Lung (tissue), 12 donors: ENCODE measurements around the gene HLA-DQB1. TPM values are rescaled to one million over a fixed set of nuclear protein-coding genes. Genes with fewer than 3 reads are reported as not detected.
A peak's percentile ranks its signal among the peaks of the same experiment; 100 is the strongest.

ENCODE experiments used
- ATAC-seq: fragments of 200-7000 bp; cut with Tn5 transposase; one replicate; pipeline ENCODE4 v1.9.1; 2020; ENCODE audit warnings: moderate number of reproducible peaks; ENCODE audit not compliant: insufficient read depth, low FRiP score
- DNase-seq, 3 donors: peaks; one replicate each; pipeline ENCODE4 v3.0.0-alpha.2; 2013 to 2017
- H3K27ac ChIP-seq, 2 donors: one replicate each; pipeline ENCODE4 v1.5.1; 2013; ENCODE audit warnings: mild to moderate bottlenecking in 2 of 2, moderate library complexity in 2 of 2, control low read depth in 1 of 2, inconsistent platforms in 1 of 2, low read depth in 1 of 2, low read length in 1 of 2
- H3K27me3 ChIP-seq, 3 donors: one replicate each; pipeline ENCODE4 v1.5.1; 2013; ENCODE audit warnings: low read length in 2 of 3; ENCODE audit not compliant: control insufficient read depth in 3 of 3, insufficient read depth in 3 of 3
- H3K36me3 ChIP-seq, 4 donors: one replicate each; pipeline ENCODE4 v1.5.1; 2013; ENCODE audit warnings: low read length in 4 of 4, mild to moderate bottlenecking in 1 of 4, moderate library complexity in 1 of 4; ENCODE audit not compliant: control insufficient read depth in 4 of 4, insufficient read depth in 4 of 4
- H3K4me1 ChIP-seq, 5 donors: one replicate each; pipeline ENCODE4 v1.5.1; 2013; ENCODE audit warnings: low read length in 5 of 5, mild to moderate bottlenecking in 2 of 5, moderate library complexity in 1 of 5; ENCODE audit not compliant: control insufficient read depth in 5 of 5, insufficient read depth in 5 of 5
- H3K4me3 ChIP-seq: one replicate; pipeline ENCODE4 v1.5.1; 2013; ENCODE audit warnings: mild to moderate bottlenecking, control low read depth, moderate library complexity
- H3K9ac ChIP-seq, 2 donors: one replicate each; pipeline ENCODE4 v1.5.1; 2013; ENCODE audit warnings: low read length in 2 of 2, control low read depth in 1 of 2; ENCODE audit not compliant: insufficient read depth in 1 of 2
- H3K9me3 ChIP-seq, 4 donors: one replicate each; pipeline ENCODE4 v1.5.1; 2013; ENCODE audit warnings: low read length in 3 of 4, mild to moderate bottlenecking in 1 of 4, moderate library complexity in 1 of 4; ENCODE audit not compliant: control insufficient read depth in 4 of 4, insufficient read depth in 3 of 4
- CTCF ChIP-seq: IDR thresholded peaks from 2 replicates; pipeline ENCODE4 v1.5.1; 2012; ENCODE audit warnings: mild to moderate bottlenecking; ENCODE audit errors: control extremely low read depth, extremely low read depth
- WGBS, 2 donors: extraction: QIAGEN DNeasy Blood & Tissue Kit; methylation state at CpG; one replicate each; pipeline ENCODE4 v1.1.7; 2013; 5-methylcytosine and 5-hydroxymethylcytosine counted together
- polyA plus RNA-seq, 2 donors: library from polyadenylated mRNA; stranded (reverse); fragments of 200-250 nt; gene quantifications; one replicate each; pipeline ENCODE4 v1.2.1, GENCODE V29; 2013
- total RNA-seq, 2 donors: library from RNA; depleted of rRNA in 1 of 2; stranded (reverse); fragments of >200 nt in 1 of 2; gene quantifications; one replicate each; pipeline ENCODE4 v1.2.1, GENCODE V29; 2014 to 2021
- donor health status: control.
- donor health status: control.
- donor health status: Bipolar disorder and iron deficiency.
- donor health status: healthy.
- donor health status: DM: yes; HTN: yes; CAD: no.

HLA-DQB1 gene
- total and polyA plus RNA-seq, 4 donors, result 4.1 to 1,148 (median 102) TPM

DNA sequence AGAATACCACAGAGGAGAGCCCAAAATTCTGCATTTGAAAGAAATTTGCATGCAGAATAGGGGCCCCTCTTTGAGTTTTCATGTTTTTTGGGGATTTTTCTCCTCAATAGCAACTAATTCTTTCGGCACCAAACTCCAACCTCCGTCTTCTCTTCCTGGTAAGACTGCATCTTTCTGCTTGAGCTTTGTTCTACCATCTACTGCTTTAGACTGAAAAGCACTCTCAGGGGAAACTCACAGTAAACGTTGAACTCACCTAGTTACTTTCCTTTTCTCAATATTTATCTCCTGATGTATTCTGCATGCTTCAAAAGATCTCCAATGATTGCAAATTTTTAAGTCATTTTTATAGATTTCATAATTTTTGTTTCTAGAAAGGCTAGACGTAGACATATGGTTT, 36.9 kb upstream of the HLA-DQB1 start:
- Histone ChIP-seq H3K27me3 (peaks cover 0 to 12% (median 8%) of the 10 kb centered on the region in 3 donors), H3K4me1 (no peaks in the 10 kb centered on the region), H3K4me3 (no peak overlapping the region), H3K9me3 (no peaks in the 10 kb centered on the region), H3K36me3 (no peaks in the 10 kb centered on the region), H3K9ac (no peak overlapping the region), H3K27ac (no peak overlapping the region)
- 57 to 75% methylated on average over 4 of the region's 4 CpGs for WGBS, 2 donors
- no peak for TF ChIP-seq CTCF
- DNase-seq (no peak), ATAC-seq (no peak)

DNA sequence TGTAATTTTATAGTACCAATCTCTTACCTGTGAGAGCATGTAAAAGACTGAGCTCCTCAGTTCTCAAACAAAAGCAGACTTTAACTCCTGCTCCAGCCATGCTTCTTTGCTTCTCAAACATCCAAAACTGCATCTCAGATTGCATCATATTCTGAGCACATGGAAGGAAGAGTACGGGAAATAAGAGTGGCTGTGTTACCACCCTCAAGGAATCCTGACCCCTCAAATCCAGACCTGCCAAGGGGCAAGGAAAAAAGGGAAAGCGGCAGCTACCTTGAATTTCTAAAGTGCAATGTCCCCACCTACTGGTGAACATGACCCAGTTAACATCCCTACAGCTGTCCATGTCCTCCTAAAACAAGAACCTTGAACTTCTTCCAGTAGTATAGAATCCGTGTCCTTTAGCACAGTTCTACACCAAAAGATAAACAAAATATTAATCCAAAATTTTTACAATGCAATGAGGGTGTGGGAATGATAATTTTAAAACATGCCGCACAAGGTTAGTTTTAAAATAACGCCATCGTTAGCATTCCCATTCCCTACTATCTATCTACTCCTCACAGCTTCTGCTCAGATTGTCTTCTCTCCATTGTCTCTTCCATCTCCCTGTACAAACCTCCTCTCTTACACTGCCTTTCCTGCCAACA, 34.1 kb upstream of the HLA-DQB1 start:
- no peaks in the 10 kb centered on the region for H3K36me3 ChIP-seq
- H3K9me3 ChIP-seq, result no peaks in the 10 kb centered on the region
- no peaks in the 10 kb centered on the region for H3K4me1 ChIP-seq
- 13 to 16% methylated on average over 6 of the region's 6 CpGs for WGBS, 2 donors
- no peak overlapping the region for H3K27ac ChIP-seq
- DNase-seq (peak; percentile 67 to 82 (median 73)), ATAC-seq (no peak)
- H3K4me3 ChIP-seq, result no peak overlapping the region
- peaks cover 0 to 16% (median 8%) of the 10 kb centered on the region in 3 donors for H3K27me3 ChIP-seq
- peak; percentile 62 for TF ChIP-seq CTCF
- no peak overlapping the region for H3K9ac ChIP-seq

DNA sequence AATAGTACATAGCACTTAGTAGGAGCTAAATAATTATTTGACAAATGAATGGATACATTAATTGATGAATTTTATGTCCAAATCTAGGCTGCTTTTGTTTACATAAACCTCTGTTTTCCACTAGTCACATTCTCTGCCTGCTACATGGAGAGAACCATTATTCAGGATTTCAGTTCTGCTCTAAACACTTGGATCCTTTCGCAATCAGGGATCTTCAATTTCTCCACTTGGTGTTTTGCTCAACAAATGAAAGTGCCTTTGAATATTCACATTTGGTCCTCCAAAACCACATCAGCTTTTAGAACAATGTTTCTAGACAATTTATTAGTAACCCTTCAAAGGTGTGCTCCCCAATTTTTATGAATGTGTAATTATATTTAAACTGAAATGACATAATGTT, 30.6 kb upstream of the HLA-DQB1 start:
- Histone ChIP-seq H3K27me3 (peaks cover 0 to 9% (median 4%) of the 10 kb centered on the region in 3 donors), H3K4me3 (no peak overlapping the region), H3K27ac (no peak overlapping the region), H3K9ac (no peak overlapping the region), H3K36me3 (no peaks in the 10 kb centered on the region), H3K9me3 (no peaks in the 10 kb centered on the region), H3K4me1 (no peaks in the 10 kb centered on the region)
- WGBS, 2 donors, result 76 to 82% methylated on average over 1 of the region's 1 CpG
- no peak for DNase-seq
- no peak for TF ChIP-seq CTCF
- ATAC-seq, result no peak

- TF ChIP-seq CTCF, result peak; percentile 79
- DNase-seq (no peak), ATAC-seq (peak; percentile 19)
- no peaks in the 10 kb centered on the region for H3K36me3 ChIP-seq
- 0 to 2% methylated on average over 1 of the region's 1 CpG for WGBS, 2 donors
- H3K27me3 ChIP-seq, result peaks cover 0 to 4% (median 0%) of the 10 kb centered on the region in 3 donors
- H3K27ac ChIP-seq, result no peak overlapping the region
- no peak overlapping the region for H3K4me3 ChIP-seq
- no peak overlapping the region for H3K9ac ChIP-seq
- no peaks in the 10 kb centered on the region for H3K9me3 ChIP-seq
- no peaks in the 10 kb centered on the region for H3K4me1 ChIP-seq
Measured at GRCh38 chr6:32692019-32692418, 25.6 kb upstream of the HLA-DQB1 start.
